Effector memory CD8-positive, alpha-beta T cell (primary cell): ENCODE measurements around the gene SLX9.

ENCODE experiments used
- ATAC-seq: fragments of 150-1000 bp; cut with Tn5 transposase; replicated peaks from 2 replicates; pipeline ENCODE4 v1.10.0; 2021; ENCODE audit warnings: mild to moderate bottlenecking, moderate library complexity
- DNase-seq, 3 experiments: peaks; one replicate each; pipeline ENCODE4 v3.0.0; 2021
- H3K27ac Mint-ChIP-seq, 2 donors: one replicate each; pipeline ENCODE4 v1.8.0; 2022; ENCODE audit warnings: mild to moderate bottlenecking in 2 of 2, mixed read lengths in 2 of 2, moderate library complexity in 2 of 2
- H3K27me3 Mint-ChIP-seq, 2 donors: one replicate each; pipeline ENCODE4 v1.8.0; 2022; ENCODE audit warnings: mixed read lengths in 2 of 2
- H3K36me3 Mint-ChIP-seq: one replicate; pipeline ENCODE4 v1.8.0; 2022; ENCODE audit warnings: mild to moderate bottlenecking, moderate library complexity, mixed read lengths; ENCODE audit not compliant: insufficient read depth
- H3K4me1 Mint-ChIP-seq, 2 donors: one replicate each; pipeline ENCODE4 v1.8.0; 2022; ENCODE audit warnings: low read depth in 2 of 2, mixed read lengths in 2 of 2
- H3K4me3 Mint-ChIP-seq, 2 donors: one replicate each; pipeline ENCODE4 v1.8.0; 2022; ENCODE audit warnings: mild to moderate bottlenecking in 2 of 2, mixed read lengths in 2 of 2, moderate library complexity in 2 of 2
- H3K9me3 Mint-ChIP-seq, 2 donors: one replicate each; pipeline ENCODE4 v1.8.0; 2022; ENCODE audit warnings: mixed read lengths in 2 of 2

The SLX9 gene

GRCh38 chr21:45003331-45004058 lies 63.7 kb downstream of the SLX9 start:
- H3K4me1 Mint-ChIP-seq, result peaks cover 0 to 3% of the 10 kb centered on the region in 2 donors
- no peak overlapping the region for H3K4me3 Mint-ChIP-seq
- H3K27ac Mint-ChIP-seq, result no peak overlapping the region
- H3K27me3 Mint-ChIP-seq, result peaks cover 9 to 41% of the 10 kb centered on the region in 2 donors
- DNase-seq (no peak), ATAC-seq (no peak)
- H3K9me3 Mint-ChIP-seq, result no peaks in the 10 kb centered on the region
- no peaks in the 10 kb centered on the region for H3K36me3 Mint-ChIP-seq

GRCh38 chr21:45004059-45004422 lies 64.2 kb downstream of the SLX9 start:
- Mint-ChIP-seq H3K9me3 (no peaks in the 10 kb centered on the region), H3K27me3 (peaks cover 14 to 43% of the 10 kb centered on the region in 2 donors), H3K36me3 (no peaks in the 10 kb centered on the region), H3K4me1 (peaks cover 0 to 3% of the 10 kb centered on the region in 2 donors), H3K4me3 (no peak overlapping the region), H3K27ac (no peak overlapping the region)
- no peak for DNase-seq
- ATAC-seq, result no peak

- Mint-ChIP-seq H3K4me1 (no peaks in the 10 kb centered on the region), H3K27ac (no peak overlapping the region), H3K4me3 (no peak overlapping the region), H3K36me3 (no peaks in the 10 kb centered on the region), H3K27me3 (peaks cover 20 to 43% of the 10 kb centered on the region in 2 donors), H3K9me3 (no peaks in the 10 kb centered on the region)
- no peak for DNase-seq
- ATAC-seq, result no peak
These were observed 64.8 kb downstream of the SLX9 start for GRCh38 chr21:45004481-45005247.

- no peak for DNase-seq
- Mint-ChIP-seq H3K4me1 (no peaks in the 10 kb centered on the region), H3K27ac (no peak overlapping the region), H3K27me3 (peaks cover 40 to 49% of the 10 kb centered on the region in 2 donors), H3K4me3 (no peak overlapping the region), H3K9me3 (no peaks in the 10 kb centered on the region), H3K36me3 (no peaks in the 10 kb centered on the region)
- ATAC-seq, result no peak
These were observed 66.8 kb downstream of the SLX9 start for GRCh38 chr21:45006536-45007095.

GRCh38 chr21:45009616-45010015 lies 69.8 kb downstream of the SLX9 start:
- Mint-ChIP-seq H3K27me3 (peaks cover 53 to 75% of the 10 kb centered on the region in 2 donors), H3K9me3 (no peaks in the 10 kb centered on the region), H3K27ac (no peak overlapping the region), H3K4me3 (no peak overlapping the region), H3K4me1 (no peaks in the 10 kb centered on the region), H3K36me3 (no peaks in the 10 kb centered on the region)
- DNase-seq (no peak), ATAC-seq (no peak)

GRCh38 chr21:45010096-45010495 lies 70.3 kb downstream of the SLX9 start:
- Mint-ChIP-seq H3K4me3 (no peak overlapping the region), H3K4me1 (peaks cover 0 to 3% of the 10 kb centered on the region in 2 donors), H3K27me3 (peaks cover 58 to 80% of the 10 kb centered on the region in 2 donors), H3K36me3 (no peaks in the 10 kb centered on the region), H3K9me3 (no peaks in the 10 kb centered on the region), H3K27ac (no peak overlapping the region)
- DNase-seq (no peak), ATAC-seq (no peak)

GRCh38 chr21:45010860-45011259 lies 71.0 kb downstream of the SLX9 start:
- DNase-seq (no peak), ATAC-seq (no peak)
- Mint-ChIP-seq H3K4me1 (peaks cover 0 to 3% of the 10 kb centered on the region in 2 donors), H3K27ac (no peak overlapping the region), H3K27me3 (peaks cover 66 to 88% of the 10 kb centered on the region in 2 donors), H3K36me3 (no peaks in the 10 kb centered on the region), H3K9me3 (no peaks in the 10 kb centered on the region), H3K4me3 (no peak overlapping the region)

- peaks cover 0 to 3% of the 10 kb centered on the region in 2 donors for H3K4me1 Mint-ChIP-seq
- no peaks in the 10 kb centered on the region for H3K9me3 Mint-ChIP-seq
- no peaks in the 10 kb centered on the region for H3K36me3 Mint-ChIP-seq
- DNase-seq (no peak), ATAC-seq (no peak)
- H3K27ac Mint-ChIP-seq, result no peak overlapping the region
- H3K4me3 Mint-ChIP-seq, result no peak overlapping the region
- peaks cover 71 to 94% of the 10 kb centered on the region in 2 donors for H3K27me3 Mint-ChIP-seq
These were observed 71.6 kb downstream of the SLX9 start for GRCh38 chr21:45011426-45011825.

- DNase-seq, result no peak
- Mint-ChIP-seq H3K27me3 (peaks cover 74 to 96% of the 10 kb centered on the region in 2 donors), H3K27ac (no peak overlapping the region), H3K4me3 (no peak overlapping the region), H3K9me3 (no peaks in the 10 kb centered on the region), H3K36me3 (no peaks in the 10 kb centered on the region), H3K4me1 (peaks cover 0 to 3% of the 10 kb centered on the region in 2 donors)
- no peak for ATAC-seq
These were observed 72.3 kb downstream of the SLX9 start for GRCh38 chr21:45011911-45012661.

- ATAC-seq, result no peak
- H3K27me3 Mint-ChIP-seq, result peaks cover 76 to 96% of the 10 kb centered on the region in 2 donors
- no peak for DNase-seq
These were observed 72.9 kb downstream of the SLX9 start for GRCh38 chr21:45012662-45013259.

GRCh38 chr21:45013260-45013841 lies 73.5 kb downstream of the SLX9 start:
- no peak for ATAC-seq
- H3K4me3 Mint-ChIP-seq, result no peak overlapping the region
- no peaks in the 10 kb centered on the region for H3K9me3 Mint-ChIP-seq
- H3K27me3 Mint-ChIP-seq, result peaks cover 78 to 96% of the 10 kb centered on the region in 2 donors
- no peak for DNase-seq
- peaks cover 7 to 11% of the 10 kb centered on the region in 2 donors for H3K4me1 Mint-ChIP-seq
- no peak overlapping the region for H3K27ac Mint-ChIP-seq
- no peaks in the 10 kb centered on the region for H3K36me3 Mint-ChIP-seq

More at GRCh38 chr21:45012662-45013259, 72.9 kb downstream of the SLX9 start:
- Mint-ChIP-seq H3K9me3 (no peaks in the 10 kb centered on the region), H3K27ac (no peak overlapping the region), H3K4me3 (no peak overlapping the region), H3K36me3 (no peaks in the 10 kb centered on the region), H3K4me1 (peaks cover 3 to 7% of the 10 kb centered on the region in 2 donors)

GRCh38 chr21:45014747-45015468 lies 75.1 kb downstream of the SLX9 start:
- Mint-ChIP-seq H3K27ac (no peak overlapping the region), H3K36me3 (no peaks in the 10 kb centered on the region), H3K4me1 (peaks cover 7 to 11% of the 10 kb centered on the region in 2 donors), H3K27me3 (peaks cover 62 to 87% of the 10 kb centered on the region in 2 donors), H3K4me3 (no peak overlapping the region), H3K9me3 (no peaks in the 10 kb centered on the region)
- ATAC-seq, result no peak
- no peak for DNase-seq
